HG03469 (cell line): ENCODE measurements around the gene NFAM1.
A peak's percentile ranks its signal among the peaks of the same experiment; 100 is the strongest.

ENCODE experiments used
- ATAC-seq: cut with Tn5 transposase; IDR thresholded peaks from one replicate; pipeline ENCODE4 v1.9.1; 2021; ENCODE audit warnings: mild to moderate bottlenecking, moderate library complexity, moderate number of reproducible peaks; ENCODE audit not compliant: unreplicated experiment

The NFAM1 gene

DNA sequence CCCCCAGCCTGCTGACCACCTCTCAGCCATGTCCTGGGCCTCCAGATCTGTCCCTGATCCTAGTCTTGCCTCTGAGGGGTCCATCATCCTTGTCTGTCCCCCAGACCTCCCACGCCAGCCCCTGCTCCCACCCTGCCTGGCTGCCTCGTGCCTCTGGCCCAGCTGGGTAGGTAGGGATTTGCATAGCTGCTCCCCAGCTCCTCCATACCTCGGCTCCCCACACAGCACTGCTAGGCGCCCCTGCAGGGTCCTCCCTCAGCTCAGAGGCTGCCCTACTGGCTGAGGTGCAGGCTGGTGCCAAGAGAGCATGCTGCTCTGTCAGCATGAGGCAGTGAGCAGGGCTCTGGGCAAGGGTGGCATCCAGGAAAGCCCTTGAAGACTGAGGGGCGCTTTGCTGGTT lies 47.7 kb downstream of the NFAM1 start:
- ATAC-seq, result no peak

GRCh38 chr22:42383851-42384417 lies 48.3 kb downstream of the NFAM1 start:
- ATAC-seq, result no peak

GRCh38 chr22:42383287-42383686 lies 48.9 kb downstream of the NFAM1 start:
- no peak for ATAC-seq

GRCh38 chr22:42380769-42381551 lies 51.2 kb downstream of the NFAM1 start:
- no peak for ATAC-seq

- no peak for ATAC-seq
Measured at GRCh38 chr22:42379966-42380537, 52.2 kb downstream of the NFAM1 start.

- ATAC-seq, result no peak
Measured at GRCh38 chr22:42376711-42377554, 55.3 kb downstream of the NFAM1 start.

DNA sequence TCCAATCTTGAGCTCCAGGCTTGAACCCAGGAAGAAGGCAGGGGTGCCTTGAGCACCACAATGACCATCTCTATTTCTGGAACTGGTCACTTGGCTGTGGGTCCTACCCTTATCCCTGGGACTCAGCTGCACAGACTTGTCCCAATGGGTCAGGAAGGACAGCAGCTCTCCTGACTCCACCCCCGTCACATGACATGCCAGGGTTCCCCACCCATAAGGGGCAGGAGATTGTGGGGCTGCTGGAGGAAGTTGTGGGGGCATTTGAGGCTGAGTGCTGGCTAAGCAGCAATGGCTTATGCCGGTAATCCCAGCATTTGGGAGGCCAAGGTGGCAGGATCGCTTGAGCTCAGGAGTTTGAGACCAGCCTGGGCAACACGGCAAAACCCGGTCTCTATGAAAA lies 56.2 kb downstream of the NFAM1 start:
- ATAC-seq, result no peak

- no peak for ATAC-seq
Measured at GRCh38 chr22:42372976-42373375, 59.2 kb downstream of the NFAM1 start.

DNA sequence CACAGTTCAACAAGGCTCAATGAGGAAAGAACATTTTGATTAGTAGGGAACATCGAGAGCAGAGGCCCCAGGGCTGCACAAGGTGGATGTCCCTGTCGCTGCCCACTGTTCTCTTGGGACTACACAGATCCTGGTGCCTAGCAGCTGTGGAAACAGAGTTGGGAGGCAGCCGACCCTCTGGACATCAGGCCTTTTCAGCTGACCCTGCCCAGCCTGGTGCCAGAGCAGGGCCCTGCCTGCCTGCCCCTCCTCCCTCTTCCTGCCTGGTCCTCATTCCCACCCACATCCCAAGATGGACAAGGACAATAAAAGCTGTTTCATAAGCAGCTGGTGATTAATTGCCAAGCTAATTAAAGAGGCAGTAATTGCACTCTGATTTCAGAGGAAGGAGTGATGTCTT lies 60.7 kb downstream of the NFAM1 start:
- no peak for ATAC-seq

DNA sequence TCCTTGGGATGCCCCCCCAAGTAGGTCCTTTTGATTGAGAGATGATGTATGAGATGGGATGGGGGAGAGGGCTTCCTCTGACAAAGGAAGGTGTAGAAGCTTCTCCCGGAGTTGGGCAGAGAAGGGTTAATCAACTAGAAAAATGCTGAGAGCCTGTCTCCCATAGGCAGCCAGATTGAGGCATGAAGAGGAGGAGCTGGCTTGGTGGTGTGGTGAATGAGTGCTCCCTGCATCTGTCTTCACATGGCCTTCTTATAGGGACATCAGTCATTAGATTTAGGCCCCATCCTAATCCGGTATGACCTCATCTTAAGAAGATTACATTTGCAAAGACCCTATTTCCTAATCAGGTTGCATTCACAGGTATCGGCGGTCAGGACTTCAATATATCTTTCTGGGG lies 61.1 kb downstream of the NFAM1 start:
- ATAC-seq, result no peak

DNA sequence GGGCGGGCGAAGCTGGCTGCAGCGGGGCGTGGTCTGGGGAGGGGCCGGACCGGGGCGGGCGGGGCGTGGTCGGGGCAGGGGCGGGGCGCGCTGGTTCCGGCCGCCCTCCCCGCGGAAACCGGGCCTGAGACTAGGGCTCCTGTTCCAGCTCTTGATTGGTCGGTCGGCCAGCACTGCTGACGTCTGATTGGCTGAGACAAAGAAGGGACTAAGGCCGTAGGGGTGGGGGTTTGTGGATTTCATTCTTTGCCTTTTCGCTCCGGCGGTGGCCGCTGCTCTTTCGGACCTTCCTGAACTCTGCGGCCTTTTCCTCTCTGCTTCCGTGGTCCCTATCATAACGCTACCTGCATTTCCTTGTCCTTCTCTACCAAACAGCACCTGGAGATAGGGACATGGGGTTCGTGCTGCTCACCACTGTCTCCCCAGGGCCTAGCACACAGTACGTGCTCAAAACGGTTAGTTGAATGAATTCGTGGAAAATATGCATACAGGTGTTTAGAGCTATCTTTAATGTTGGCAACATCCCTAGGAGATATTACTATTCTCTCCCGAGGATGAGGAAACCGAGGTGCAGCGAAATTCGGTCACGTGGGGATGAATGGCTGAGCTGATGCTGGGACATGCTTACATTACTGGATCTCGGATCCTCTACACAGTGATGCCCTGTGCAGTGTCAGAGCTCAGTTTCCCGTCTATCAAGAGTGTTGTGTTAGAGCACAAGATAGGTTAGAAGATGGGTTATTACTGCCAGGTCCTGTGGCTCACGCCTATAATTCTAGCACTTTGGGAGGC lies 62.8 kb downstream of the NFAM1 start:
- ATAC-seq, result peak; percentile 77

DNA sequence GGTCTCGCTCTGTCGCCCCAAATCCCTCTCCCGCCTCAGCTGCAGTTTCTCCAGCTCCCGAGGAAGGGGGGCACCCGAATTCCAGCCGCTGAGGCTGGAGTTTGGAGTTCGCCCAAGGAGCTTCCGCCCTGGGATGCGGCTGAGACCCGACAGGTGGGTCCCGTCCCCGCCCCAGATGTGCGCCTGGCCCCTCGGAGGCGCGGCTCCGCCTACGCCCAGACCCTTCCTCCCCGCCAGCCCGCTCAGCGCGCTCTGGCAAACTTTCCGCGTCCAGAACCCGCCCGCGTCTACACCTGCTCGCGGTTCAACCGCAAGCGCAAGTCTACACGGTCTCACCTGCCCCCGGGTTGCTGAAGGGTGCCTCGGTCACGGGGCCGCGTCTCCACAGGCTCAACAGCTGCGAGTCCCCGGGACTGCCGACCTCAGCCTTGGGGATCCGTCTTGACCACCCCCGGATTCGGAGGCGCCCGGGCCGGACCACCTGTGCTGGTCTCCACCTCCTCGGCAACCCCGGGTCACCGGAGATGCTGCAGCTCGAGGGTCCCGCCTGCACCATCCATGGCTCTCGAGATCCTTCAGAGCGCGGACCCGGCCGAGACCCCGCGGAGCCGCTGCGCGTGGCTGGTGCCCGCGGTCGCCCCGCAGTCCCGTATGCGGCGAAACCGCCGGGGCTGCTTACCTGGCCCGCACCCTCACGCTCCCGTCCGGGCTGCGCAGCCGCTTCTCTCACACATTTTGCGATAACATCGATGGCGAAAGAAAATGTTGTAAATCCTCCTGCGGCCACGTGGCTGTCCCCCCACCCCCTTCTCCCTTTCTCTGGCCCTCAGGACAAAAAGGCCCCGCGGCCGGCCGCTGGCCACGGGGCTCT lies 63.6 kb downstream of the NFAM1 start:
- ATAC-seq, result no peak

DNA sequence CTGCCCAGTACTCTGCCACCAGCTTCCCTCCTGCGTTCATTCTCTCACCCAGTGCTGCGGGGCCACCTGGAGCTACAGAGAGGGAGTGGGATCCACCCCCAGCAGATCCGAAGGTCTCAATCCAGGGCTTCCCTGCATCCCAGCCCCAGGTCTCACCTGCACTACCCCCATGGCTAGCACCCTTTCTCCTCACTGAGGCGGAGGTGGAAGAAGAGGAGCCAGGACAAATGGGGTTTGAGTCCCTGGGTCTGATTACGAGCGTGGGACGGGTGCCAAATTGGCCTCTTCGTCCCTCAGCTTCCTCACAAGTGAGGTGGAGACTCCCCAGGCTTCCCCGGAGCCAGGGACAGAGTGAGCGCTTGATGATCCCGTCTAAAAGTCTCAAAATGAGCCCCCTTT lies 64.2 kb downstream of the NFAM1 start:
- ATAC-seq, result no peak

- ATAC-seq, result no peak
Measured at GRCh38 chr22:42366806-42367581, 65.2 kb downstream of the NFAM1 start.

DNA sequence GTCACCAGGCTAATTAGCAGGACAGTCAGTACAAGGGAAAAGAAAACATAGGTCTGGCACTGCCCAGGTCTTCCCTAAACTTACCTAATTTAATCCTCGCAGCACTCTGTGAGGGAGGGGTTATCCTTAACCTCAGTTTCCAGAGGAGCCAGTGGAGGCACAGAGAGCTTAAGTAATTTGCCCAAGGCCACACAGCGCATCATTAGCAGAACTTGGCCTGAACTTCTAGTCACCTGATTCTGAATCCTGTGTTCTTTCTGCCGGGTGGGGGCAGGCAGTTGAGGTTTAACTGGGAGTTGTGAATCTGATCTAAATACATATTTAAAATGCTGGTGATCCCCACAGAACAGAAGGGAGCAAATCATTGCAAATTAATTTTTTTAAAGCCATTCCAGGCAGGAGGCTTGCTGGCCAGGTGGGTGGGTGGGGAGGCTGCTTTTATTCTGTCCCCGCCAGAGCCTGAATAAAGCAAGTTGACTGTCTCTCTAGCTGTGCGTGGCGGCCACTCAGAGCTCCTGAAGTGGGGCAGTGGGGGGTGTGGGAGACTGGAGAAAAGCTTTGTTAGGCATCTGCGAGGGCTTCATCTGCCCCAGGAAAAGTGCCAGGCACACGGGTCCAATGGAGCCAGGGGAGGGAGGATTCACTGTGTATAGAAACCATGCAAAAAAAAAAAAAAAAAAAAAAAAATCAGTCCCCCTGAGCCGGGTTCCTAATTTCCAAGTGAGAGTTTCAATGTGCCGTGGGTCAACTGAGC lies 66.1 kb downstream of the NFAM1 start:
- no peak for ATAC-seq

DNA sequence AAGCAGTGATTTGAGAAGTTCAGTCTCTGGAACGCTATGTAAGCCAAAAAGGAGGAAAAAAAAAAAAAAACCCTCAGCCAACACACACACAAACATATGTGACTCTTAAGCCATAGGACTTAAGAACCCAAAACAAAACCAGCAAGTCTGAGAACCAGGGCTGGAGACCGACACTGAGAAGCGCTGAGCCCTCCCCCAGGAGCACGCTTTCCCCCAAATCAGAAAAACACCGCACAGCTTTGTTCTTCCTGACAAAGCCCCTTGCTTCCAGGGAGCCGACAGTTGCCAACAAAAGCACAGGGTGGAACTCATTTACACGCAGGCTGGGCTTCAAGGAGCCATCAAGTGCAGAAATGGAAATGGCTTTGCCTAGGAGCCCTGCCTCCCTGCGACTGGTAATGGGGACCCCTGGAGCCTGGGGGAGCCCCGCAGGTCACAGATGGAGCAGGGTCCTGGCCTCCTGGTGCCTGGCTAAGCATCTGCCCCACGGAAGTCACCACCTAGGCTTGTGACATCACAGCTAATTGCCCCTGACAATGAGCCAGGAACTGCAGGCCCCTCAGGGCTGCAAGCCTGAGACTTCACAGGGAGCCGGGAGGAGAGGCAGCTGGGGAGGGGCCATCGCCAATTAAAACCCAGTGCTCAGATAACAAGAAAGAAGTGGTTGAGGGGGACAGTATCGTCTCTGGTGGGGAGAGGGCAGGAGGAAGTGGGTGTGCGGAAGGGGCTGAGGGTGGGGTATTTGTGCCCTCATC lies 66.9 kb downstream of the NFAM1 start:
- ATAC-seq, result no peak

- ATAC-seq, result no peak
Measured at GRCh38 chr22:42364604-42365110, 67.5 kb downstream of the NFAM1 start.
